WTC11 (cell line): ENCODE results near the gene PRKAR1B.

ENCODE experiments used
- CBFB ChIP-seq: sonication (generic); formaldehyde crosslinking; IDR thresholded peaks from 2 replicates; pipeline ENCODE4 v1.8.1; 2022; ENCODE audit warnings: mild to moderate bottlenecking, low read depth, missing genetic modification reagents
- JUN ChIP-seq: sonication (generic); formaldehyde crosslinking; IDR thresholded peaks from 2 replicates; pipeline ENCODE4 v1.8.0; 2023; ENCODE audit warnings: mild to moderate bottlenecking, missing genetic modification reagents
- NR1H2 ChIP-seq: sonication (generic); formaldehyde crosslinking; IDR thresholded peaks from 2 replicates; pipeline ENCODE4 v1.9.0; 2021; ENCODE audit warnings: mild to moderate bottlenecking, moderate library complexity, missing genetic modification reagents
- RELA ChIP-seq: sonication (generic); formaldehyde crosslinking; IDR thresholded peaks from 2 replicates; pipeline ENCODE4 v1.8.1; 2022; ENCODE audit warnings: missing genetic modification reagents, mild to moderate bottlenecking, borderline replicate concordance
- ZNF416 ChIP-seq: fragments of 250-450 bp; sonication (Bioruptor Pico); IDR thresholded peaks from 2 replicates; pipeline ENCODE4 v1.9.0; 2021; ENCODE audit warnings: mild to moderate bottlenecking, inconsistent platforms
- TF ChIP-seq, protein P1 (sequence below): fragments of 200-600 bp; IDR thresholded peaks from 2 replicates; pipeline ENCODE4 v1.8.0; 2022; ENCODE audit warnings: antibody characterized with exemption
- TF ChIP-seq, protein P2 (sequence below): sonication (generic); formaldehyde crosslinking; IDR thresholded peaks from 2 replicates; pipeline ENCODE4 v1.8.0; 2023; ENCODE audit warnings: mild to moderate bottlenecking, missing genetic modification reagents
- TF ChIP-seq, protein P3 (sequence below): sonication (generic); formaldehyde crosslinking; IDR thresholded peaks from 2 replicates; pipeline ENCODE4 v1.8.1; 2023; ENCODE audit warnings: mild to moderate bottlenecking, missing genetic modification reagents, moderate library complexity
- TF ChIP-seq, protein P4 (sequence below): fragments of 250-450 bp; sonication (Bioruptor Pico); IDR thresholded peaks from 2 replicates; pipeline ENCODE4 v1.9.0; 2021; ENCODE audit warnings: moderate library complexity, mild to moderate bottlenecking, inconsistent platforms, borderline replicate concordance
- TF ChIP-seq, protein P5 (sequence below): sonication (generic); formaldehyde crosslinking; IDR thresholded peaks from 2 replicates; pipeline ENCODE4 v1.8.0; 2022; ENCODE audit warnings: mild to moderate bottlenecking, missing genetic modification reagents

DNA sequence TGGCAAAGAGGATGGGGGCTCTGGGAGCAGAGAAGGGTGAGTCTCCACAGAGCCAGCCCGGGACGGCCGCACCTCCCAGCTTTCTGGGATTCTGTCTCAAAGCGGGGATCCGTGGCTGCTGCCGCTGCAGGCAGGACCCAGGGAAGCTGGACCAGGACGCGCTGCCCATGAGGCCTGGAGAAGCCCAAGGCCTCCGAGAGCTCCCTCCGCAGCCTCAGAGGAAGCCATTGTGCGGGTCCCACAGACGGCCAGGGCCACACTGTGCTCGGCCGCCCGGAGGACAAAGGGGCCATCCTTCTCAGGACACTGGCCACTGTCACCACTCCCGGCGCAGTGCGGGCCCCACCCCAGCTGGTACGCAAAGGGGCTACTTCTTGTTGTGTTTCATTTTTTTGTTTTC, 128.2 kb downstream of the PRKAR1B start:
- TF ChIP-seq NR1H2 (CRISPR knock-in tag) = no peak
- TF ChIP-seq RELA (CRISPR knock-in tag) = no peak
- TF ChIP-seq, protein P1, sequence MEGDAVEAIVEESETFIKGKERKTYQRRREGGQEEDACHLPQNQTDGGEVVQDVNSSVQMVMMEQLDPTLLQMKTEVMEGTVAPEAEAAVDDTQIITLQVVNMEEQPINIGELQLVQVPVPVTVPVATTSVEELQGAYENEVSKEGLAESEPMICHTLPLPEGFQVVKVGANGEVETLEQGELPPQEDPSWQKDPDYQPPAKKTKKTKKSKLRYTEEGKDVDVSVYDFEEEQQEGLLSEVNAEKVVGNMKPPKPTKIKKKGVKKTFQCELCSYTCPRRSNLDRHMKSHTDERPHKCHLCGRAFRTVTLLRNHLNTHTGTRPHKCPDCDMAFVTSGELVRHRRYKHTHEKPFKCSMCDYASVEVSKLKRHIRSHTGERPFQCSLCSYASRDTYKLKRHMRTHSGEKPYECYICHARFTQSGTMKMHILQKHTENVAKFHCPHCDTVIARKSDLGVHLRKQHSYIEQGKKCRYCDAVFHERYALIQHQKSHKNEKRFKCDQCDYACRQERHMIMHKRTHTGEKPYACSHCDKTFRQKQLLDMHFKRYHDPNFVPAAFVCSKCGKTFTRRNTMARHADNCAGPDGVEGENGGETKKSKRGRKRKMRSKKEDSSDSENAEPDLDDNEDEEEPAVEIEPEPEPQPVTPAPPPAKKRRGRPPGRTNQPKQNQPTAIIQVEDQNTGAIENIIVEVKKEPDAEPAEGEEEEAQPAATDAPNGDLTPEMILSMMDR = no peak
- TF ChIP-seq JUN (CRISPR knock-in tag) = no peak
- no peak for TF ChIP-seq ZNF416 (CRISPR knock-in tag)
- TF ChIP-seq, protein P2, sequence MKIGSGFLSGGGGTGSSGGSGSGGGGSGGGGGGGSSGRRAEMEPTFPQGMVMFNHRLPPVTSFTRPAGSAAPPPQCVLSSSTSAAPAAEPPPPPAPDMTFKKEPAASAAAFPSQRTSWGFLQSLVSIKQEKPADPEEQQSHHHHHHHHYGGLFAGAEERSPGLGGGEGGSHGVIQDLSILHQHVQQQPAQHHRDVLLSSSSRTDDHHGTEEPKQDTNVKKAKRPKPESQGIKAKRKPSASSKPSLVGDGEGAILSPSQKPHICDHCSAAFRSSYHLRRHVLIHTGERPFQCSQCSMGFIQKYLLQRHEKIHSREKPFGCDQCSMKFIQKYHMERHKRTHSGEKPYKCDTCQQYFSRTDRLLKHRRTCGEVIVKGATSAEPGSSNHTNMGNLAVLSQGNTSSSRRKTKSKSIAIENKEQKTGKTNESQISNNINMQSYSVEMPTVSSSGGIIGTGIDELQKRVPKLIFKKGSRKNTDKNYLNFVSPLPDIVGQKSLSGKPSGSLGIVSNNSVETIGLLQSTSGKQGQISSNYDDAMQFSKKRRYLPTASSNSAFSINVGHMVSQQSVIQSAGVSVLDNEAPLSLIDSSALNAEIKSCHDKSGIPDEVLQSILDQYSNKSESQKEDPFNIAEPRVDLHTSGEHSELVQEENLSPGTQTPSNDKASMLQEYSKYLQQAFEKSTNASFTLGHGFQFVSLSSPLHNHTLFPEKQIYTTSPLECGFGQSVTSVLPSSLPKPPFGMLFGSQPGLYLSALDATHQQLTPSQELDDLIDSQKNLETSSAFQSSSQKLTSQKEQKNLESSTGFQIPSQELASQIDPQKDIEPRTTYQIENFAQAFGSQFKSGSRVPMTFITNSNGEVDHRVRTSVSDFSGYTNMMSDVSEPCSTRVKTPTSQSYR (CRISPR knock-in tag) = no peak
- TF ChIP-seq, protein P3, sequence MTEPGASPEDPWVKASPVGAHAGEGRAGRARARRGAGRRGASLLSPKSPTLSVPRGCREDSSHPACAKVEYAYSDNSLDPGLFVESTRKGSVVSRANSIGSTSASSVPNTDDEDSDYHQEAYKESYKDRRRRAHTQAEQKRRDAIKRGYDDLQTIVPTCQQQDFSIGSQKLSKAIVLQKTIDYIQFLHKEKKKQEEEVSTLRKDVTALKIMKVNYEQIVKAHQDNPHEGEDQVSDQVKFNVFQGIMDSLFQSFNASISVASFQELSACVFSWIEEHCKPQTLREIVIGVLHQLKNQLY (CRISPR knock-in tag) = no peak
- no peak for TF ChIP-seq CBFB (CRISPR knock-in tag)
- TF ChIP-seq, protein P4, sequence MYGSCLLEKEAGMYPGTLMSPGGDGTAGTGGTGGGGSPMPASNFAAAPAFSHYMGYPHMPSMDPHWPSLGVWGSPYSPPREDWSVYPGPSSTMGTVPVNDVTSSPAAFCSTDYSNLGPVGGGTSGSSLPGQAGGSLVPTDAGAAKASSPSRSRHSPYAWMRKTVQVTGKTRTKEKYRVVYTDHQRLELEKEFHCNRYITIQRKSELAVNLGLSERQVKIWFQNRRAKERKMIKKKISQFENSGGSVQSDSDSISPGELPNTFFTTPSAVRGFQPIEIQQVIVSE = no peak
- TF ChIP-seq, protein P5, sequence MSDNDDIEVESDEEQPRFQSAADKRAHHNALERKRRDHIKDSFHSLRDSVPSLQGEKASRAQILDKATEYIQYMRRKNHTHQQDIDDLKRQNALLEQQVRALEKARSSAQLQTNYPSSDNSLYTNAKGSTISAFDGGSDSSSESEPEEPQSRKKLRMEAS (CRISPR knock-in tag) = no peak
